GM18499 (cell line): ENCODE data around the gene GPT2.
"Not testable (repeated sequence)": the region's sequence is repeated elsewhere in the genome, so short reads cannot be mapped to it uniquely, and the experiment has no call there.

Experiments used
- ATAC-seq: cut with Tn5 transposase; IDR thresholded peaks from one replicate; pipeline ENCODE4 v1.9.1; 2021; ENCODE audit warnings: moderate number of reproducible peaks; ENCODE audit not compliant: insufficient read depth, unreplicated experiment

Gene GPT2

DNA sequence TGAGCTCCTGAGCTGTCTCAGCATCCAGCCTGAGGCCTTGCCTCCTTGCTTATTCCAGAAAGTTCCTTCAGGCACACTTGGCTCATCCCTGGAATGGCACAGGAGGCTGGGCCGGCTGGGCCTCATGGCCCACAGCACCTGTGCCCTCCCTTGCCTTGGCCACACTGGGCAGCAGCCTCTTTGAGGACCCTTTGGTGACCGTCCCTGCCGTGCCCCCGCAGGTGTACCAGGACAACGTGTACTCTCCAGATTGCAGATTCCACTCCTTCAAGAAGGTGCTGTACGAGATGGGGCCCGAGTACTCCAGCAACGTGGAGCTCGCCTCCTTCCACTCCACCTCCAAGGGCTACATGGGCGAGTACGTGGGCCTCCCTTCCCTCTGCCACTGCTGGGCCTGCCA is 34.2 kb downstream of the GPT2 start:
- no peak for ATAC-seq

DNA sequence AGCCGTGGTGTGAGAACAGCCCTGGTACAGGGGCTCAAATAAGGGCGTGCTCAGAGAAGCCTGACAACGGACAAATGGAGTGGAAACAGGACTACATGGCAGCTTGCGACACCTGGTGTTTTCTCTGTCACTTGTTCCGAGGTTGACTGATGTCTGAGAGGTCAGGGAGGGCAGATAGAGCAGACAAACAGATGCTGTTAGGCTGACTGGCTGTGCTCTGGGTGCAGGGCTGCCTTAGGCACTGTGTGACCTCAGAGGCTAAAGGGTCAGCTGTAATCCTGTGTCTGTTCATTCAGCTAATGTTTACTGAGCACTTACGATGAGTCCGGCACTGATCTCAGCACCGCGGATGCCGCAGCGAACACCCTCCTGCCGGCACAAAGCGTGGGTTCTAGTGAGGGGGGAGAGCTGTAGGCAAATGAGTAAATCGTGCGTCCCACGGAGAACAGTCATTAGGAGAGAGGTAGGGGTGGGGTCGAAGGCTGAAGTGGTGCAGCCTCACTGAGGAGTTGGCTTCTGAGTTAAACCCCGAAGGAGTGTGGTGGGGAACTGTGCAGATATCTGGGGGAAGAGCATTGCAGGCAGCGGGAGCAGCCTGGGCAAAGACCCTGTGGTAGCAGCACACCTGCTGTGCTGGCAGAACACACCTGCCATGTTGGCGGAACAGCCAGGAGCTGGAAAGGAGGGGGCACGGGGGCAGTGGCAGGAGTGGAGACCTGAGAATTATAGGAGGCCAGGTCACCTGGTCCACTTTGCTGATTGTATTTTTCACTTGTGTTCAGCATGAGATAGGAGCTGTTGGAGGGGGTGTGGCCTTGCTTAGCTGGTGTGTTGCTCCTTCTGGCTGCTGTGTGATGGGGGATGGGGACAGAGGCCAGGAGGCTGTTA is 35.0 kb downstream of the GPT2 start:
- ATAC-seq = peak; percentile 74

DNA sequence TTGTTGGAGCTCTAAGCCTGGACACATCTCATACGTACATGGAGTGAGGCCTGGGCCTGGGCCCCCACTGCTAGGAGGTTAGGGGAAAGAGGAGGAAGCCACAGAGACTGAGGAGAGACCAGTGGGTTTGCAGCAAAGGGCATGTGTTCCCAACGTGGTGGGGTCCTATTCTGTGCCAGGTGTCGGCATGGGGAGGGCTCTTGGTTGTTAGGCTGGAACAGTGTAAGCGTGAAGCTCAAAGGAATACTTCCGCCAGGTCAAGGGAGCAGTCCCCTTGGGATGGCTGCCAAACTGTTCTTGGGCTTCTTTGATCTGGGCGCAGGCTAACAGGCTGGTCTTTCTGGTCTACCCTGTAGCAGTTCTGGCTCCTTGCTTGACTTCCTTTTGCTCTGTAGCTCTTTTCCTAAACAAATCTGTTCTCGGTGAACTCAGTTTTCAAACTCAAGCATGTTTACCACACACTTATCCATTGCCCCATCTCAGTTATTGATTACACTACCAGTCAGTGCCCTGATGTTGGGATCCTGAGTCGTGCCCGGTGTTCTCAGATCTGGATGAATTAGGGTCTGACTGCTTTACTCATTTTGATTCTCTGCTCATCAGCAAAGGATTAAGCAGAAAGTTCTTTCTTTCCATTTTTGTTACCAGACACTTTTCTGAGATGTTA is 36.4 kb downstream of the GPT2 start:
- no peak for ATAC-seq

DNA sequence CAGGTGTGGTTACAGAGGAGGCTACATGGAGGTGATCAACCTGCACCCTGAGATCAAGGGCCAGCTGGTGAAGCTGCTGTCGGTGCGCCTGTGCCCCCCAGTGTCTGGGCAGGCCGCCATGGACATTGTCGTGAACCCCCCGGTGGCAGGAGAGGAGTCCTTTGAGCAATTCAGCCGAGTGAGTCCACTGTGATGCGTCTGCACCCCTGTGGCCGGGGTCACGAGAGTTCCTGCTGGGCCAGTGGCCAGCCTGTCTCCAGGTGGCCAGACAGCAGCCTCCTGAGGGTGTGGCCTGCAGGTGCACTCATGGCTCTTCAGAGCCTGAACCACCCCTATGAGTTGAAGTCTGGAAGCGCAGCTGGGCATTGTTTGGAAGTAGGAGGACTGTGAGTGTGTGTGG is 38.1 kb downstream of the GPT2 start:
- ATAC-seq = no peak

DNA sequence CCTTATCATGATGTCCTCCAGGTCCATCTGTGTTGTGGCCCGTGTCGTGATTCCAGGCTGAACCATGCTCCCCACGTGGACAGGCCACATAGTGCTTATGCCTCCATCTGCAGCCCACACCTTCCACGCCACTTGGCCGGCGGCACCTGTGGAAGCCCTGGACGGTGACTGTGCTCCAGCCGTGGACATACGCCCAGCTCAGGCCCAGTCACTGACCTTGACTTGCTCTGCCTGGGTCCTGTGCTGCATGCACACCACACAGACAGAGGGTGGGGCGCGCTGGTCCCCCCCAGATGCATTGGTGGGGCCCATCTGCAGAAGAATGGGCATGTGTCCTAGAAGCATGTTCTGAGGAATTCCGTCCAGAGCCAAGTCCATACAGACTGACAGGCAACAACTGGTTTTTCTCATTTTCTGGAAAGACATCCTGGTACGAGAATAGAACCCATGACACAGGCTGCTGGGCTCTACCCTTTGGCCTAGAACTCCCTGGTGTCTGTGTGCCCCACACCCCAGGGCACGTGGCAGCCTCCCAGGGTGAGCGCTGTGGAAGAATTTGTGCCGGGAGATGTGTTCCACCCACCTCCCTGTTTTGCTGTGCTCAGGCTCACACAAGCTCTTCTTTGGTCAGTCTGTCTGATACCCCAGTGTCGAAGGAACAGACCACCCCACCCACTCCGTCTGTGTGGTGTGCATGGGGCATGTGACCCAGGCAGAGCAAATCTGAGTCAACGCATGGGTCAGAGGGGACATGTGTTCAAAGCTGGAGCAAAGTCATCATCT is 39.5 kb downstream of the GPT2 start:
- ATAC-seq = no peak

DNA sequence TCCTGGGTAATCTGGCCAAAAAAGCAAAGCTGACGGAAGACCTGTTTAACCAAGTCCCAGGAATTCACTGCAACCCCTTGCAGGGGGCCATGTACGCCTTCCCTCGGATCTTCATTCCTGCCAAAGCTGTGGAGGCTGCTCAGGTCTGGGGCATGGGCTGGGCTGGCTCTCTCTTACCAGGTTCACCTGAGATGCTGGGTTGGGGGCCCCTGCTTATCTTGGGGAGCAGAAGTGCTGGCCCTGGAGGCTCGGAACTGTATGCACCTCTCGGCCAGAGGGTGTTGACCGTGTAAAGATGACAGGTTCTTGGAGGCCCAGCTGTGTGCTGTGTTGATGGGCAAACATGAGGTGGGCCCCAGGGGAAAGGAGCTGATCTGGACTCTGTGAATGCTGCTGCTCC is 40.2 kb downstream of the GPT2 start:
- no peak for ATAC-seq

DNA sequence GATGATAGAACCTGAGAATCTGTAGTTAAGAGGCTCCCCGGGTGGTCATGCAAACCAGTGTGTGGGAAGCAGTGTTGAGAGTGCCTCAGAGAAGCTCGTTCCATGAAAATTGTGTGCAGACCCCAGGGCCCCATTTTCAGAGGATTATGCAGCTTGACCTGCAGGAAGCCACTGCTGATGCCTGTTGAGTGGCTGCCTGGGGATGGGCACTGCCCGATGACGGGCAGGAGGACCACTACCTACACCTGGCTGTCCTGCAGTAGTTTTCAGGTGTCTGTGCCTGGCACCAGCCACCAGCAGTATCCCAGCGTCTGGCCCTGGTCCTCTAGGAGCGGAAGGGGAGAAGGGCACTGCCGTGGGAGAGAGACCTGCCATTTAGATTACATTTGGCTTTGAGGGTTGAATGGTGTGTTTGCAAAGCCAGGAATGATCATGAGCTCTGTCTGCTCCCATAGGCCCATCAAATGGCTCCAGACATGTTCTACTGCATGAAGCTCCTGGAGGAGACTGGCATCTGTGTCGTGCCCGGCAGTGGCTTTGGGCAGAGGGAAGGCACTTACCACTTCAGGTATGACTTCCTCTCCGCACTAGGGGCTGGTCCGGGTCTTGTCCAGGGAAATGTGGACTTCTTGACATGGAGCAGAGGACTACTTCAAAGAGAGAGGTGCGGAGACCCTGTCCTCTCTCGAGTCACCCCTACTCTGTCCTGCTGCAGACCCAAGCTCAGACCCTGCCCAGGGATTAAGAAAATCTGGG is 42.5 kb downstream of the GPT2 start:
- no peak for ATAC-seq

DNA sequence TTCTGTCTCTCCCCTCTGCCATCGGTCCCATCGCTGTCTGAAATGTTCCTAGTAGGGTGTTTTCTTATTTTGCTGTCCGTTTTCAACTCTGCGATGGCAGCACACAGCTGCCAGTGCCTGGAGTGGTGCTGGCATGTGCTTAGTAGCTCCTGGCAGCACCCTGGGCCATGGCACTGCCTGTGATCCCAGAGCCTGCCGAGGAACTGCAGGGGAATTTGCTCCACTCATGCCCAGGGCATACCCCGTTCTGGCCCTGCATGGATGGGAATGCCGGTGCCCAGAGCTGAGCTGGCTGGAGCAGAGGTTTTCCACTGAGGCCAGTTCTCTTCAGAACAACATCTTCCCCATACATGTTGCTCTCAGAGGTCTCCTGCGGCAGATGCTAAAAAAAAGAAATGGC is 43.1 kb downstream of the GPT2 start:
- no peak for ATAC-seq

DNA sequence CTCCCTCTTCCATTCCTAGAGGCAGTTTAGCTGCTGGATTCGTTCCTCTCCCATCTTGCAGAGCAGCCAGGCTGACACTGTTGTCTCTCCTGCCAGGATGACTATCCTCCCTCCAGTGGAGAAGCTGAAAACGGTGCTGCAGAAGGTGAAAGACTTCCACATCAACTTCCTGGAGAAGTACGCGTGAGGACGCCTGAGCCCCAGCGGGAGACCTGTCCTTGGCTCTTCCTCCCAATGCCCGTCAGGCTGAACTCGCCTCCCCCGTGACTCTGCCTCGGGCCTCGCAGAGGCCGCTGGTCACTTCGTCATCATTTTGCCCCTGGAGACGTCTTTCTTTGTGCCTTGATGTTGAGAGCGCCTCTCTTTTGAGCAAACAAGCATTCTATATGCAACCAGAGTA is 44.6 kb downstream of the GPT2 start:
- ATAC-seq = no peak

DNA sequence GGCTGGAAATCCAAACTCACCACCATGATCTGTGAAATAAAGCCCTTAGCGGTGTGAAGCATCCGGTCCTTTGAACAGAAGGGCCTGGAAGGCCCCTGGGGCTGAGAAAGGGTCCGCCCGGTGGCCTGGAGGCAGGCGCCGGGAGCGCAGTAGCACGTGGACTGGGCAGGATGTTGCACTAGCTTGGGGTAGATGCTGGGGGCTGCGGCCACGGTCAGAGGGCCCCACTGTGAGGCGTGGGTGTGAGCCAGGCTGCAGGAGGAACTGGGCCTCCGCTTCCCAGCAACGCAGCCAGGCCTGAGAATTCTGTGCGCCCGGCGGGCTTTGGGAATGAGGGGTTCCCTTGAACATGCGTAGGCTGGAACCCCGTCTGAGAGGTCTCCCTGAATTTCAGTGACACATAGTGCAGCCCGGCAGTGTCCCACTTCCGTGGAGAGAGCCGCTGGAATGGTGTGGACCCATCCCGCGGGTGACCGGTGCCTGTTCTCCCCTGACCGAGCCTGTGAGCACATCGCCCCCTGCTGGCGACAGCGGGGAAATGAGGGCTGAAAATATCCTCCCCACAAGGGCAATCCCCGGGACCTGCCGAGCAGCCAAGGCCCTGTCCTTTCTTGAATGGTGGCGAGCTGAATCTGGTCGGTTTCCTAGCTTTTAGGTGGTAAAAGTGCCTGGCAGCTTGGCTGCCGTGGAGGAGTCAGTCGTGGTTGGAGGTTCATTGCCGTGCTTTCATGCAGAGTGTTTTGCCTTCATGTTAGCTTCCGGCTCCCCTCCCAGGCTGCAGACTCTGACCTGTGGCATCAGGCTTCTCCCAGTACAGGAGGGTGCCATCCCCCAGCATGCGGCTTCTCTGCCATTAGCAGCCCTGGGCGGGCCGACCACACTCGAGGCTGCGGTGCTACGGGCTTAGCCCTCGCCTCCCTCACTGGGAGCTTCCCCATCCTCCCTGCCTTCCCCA is 45.5 kb downstream of the GPT2 start:
- no peak for ATAC-seq

DNA sequence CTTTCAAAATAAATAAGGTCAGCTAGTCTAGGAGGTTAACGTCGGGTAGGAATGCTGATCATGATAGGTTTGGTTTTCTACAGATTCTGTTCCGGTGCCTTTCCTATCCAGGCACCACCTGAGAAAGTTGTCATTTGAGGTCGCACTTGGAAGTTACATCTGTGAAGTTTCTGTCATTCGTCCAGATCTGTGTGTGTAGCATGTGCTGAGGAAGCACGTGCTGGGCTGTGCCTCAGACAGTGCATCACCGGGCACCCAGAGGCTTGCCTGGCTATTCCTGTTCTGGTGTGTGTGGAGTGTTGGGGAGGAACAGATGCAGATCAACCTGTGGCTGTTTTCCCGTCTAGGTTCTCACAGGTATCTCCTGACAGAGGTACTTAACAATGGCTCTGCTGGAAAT is 46.7 kb downstream of the GPT2 start:
- no peak for ATAC-seq

DNA sequence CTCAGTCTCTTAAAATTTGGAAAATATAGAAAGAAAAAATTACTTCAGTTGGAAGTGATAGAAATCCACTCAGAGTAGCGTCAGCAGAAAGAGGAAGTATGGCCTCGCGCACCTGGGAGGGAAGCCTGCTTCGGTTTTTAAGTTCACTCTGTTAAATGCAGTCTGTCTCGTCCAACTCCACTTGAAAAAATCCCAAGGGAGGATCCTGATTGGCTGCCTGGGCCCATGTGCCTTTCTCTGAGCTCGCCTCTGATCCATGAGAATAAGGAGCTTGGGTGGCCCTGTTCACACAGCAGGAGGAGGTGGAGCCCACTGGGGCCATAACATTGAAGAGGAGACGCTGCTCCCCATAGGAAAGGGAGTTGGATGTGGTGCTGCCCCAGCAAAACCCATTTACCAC is 48.6 kb downstream of the GPT2 start:
- no peak for ATAC-seq

DNA sequence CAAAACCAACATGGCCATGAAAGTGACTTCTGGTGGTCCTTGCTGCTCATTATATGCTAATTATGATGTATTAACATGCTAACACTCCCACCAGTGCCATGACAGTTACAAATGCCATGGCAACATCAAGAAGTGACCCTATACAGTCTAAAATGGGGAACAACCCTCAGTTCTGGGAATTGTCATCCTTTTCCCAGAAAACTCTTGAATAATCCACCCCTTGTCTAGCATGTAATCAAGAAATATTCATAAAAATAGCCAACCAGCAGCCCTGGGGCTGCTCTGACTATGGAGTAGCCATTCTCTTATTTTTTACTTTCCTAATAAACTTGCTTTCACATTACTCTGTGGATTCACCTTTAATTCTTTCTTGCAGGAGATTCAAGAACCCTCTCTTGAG is 53.4 kb downstream of the GPT2 start:
- ATAC-seq = no peak

DNA sequence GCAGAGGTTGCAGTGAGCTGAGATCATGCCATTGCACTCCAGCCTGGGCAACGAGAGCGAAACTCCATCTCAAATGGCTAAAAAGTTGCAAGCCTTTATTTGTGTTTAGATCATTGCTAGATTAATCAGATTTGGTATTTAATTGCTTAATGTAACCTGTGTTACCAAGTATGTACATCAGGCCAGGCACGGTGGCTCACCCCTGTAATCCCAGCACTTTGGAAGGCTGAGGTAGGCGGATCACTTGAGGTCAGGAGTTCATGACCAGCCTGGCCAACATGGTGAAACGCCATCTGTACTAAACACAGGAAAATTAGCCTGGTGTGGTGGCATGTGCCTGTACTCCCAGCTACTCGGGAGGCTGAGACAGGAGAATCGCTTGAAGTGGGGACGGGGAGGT is 60.6 kb downstream of the GPT2 start:
- ATAC-seq = not testable (repeated sequence)

DNA sequence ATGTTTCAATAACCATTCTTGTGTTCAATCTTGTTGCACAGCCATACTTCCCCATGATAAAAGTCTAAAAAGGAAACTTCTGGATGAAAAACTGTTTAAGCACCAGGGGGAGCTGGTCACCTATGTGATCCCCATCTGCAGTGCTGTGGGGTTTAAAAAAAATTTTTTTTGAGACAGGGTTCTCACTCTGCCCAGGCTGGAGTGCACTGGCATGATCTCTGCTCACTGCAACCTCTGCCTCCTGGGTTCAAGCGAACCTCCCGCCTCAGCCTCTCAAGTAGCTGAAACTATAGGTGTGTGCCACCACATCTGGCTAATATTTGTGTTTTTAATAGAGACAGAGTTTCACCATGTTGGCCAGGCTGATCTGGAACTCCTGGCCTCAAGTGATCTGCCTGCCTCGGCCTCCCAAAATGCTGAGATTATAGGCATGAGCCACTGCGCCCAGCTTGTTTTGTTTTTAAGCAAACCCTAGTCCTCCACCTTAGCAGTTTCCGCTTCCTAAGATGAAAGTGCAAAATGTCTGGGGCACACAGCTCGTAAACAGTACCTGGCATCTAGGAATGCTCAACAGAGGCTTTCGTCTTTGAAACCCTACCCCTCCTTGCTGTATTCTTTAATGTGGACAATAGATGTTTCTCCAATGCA is 63.9 kb downstream of the GPT2 start:
- ATAC-seq = peak; percentile 77

DNA sequence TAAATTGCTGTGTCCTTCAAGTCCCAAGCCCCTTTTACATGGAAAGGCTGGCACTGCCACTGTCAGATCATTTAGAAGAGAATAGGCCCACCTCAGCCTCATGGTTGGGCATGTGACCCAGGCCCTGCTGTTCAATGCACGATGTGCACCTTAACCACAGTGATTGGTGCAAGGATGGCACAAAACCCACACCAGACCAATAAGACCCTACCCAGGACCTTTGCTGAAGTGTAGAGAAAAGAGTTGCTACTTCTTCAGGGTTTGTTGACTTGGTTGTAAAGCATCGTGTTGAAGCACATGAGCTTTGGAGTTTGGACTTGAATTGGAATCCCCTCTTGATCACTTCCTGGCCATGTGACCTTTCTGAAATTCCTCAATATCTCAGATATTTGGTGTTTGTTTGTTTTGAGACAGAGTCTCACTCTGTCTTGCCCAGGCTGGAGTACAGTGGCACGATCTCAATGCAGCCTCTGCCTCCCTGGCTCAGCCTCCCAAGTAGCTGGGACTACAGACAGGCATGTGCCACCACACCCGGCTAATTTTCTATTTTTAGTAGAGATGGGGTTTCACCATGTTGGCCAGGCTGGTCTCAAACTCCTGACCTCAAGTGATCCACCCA is 64.5 kb downstream of the GPT2 start:
- ATAC-seq = no peak

DNA sequence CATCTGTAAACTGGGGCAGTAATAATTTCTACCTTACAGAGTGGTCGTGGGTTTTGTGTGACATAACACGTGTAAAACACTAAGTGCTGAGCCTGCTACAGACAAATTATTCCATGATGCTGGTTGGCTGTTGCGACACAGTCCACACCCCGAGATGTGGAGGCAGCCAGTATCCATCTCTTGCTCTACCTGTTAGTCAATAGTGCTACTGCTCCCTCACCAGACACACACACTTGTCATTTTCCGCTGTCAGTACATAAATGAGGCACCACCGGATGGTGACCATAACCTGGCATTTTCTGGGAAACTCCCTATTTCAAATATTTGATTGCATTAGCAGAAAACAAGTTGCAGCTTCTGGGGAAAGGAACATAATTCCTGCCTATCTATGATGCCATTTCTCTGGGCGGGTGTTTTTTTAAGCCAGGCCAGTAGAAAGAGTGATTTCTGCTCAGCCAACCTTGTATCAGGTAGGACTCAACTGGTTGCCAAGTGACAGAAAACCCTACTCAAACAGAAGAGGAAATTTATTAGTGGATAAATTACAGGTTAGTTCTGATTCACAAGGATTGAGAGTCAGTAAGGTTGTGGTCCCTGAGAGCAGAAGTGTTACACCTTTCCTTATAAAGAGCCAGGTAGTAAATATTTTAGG is 65.2 kb downstream of the GPT2 start:
- ATAC-seq = no peak

DNA sequence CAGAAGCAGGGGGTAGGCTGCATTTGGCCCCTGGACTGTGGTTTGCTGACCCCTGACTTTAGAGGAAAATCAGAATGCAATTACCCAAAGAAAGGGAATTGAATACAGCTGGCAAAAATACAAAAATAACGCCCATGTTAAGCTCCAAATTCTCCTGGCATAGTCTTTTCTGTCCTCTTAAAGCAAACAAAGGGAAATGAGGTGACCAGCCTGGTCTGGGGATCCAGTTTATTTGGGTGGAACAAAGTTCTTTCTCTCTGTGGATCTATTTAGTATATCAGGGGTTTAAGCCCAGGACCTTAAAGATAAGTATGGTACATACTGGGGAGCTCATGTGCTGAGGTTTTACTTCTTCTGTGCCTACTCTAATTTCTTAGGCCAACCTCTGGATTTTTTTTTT is 65.8 kb downstream of the GPT2 start:
- ATAC-seq = no peak
